RCC 7860 (cell line): ENCODE measurements around the gene ROBO1.
"Not testable (repeated sequence)": the region's sequence is repeated elsewhere in the genome, so short reads cannot be mapped to it uniquely, and the experiment has no call there.

Experiments
- DNase-seq: peaks from one replicate; pipeline ENCODE4 v3.0.0-alpha.2; 2015; ENCODE audit warnings: low spot score
- FAIRE-seq: peaks from 2 replicates; lab custom pipeline; 2012; peaks lifted over from hg19 to GRCh38; lab: Jason Lieb, UNC

Gene ROBO1

GRCh38 chr3:79767905-79768267, at the start of gene ROBO1:
TSS of gene ROBO1 (minus strand) at chr3:79767998.
- no peak for FAIRE-seq
- DNase-seq = no peak

- DNase-seq = no peak
- FAIRE-seq = no peak
Measured at GRCh38 chr3:79817224-79817623, 49.4 kb upstream of the ROBO1 start.

- no peak for FAIRE-seq
- DNase-seq = no peak
Measured at GRCh38 chr3:79815478-79815877, 47.7 kb upstream of the ROBO1 start.

GRCh38 chr3:79810581-79810980, 42.8 kb upstream of the ROBO1 start:
- FAIRE-seq = no peak
- no peak for DNase-seq

GRCh38 chr3:79810092-79810491, 42.3 kb upstream of the ROBO1 start:
- no peak for FAIRE-seq
- DNase-seq = no peak

- no peak for FAIRE-seq
- no peak for DNase-seq
Measured at GRCh38 chr3:79809106-79809505, 41.3 kb upstream of the ROBO1 start.

GRCh38 chr3:79808515-79808914, 40.7 kb upstream of the ROBO1 start:
- FAIRE-seq (no peak), DNase-seq (no peak)

GRCh38 chr3:79790177-79790576, 22.4 kb upstream of the ROBO1 start:
- FAIRE-seq, DNase-seq: not testable (repeated sequence)

GRCh38 chr3:79773291-79773690, 5.5 kb upstream of the ROBO1 start:
- DNase-seq (no peak), FAIRE-seq (no peak)

GRCh38 chr3:79769229-79769628, 1.4 kb upstream of the ROBO1 start:
- no peak for DNase-seq

GRCh38 chr3:79767194-79767904, 449 bp downstream of the ROBO1 start:
- no peak for DNase-seq
- no peak for FAIRE-seq

More at GRCh38 chr3:79769229-79769628, 1.4 kb upstream of the ROBO1 start:
- FAIRE-seq = no peak

GRCh38 chr3:79766496-79767193, 1.2 kb downstream of the ROBO1 start:
- no peak for FAIRE-seq
- no peak for DNase-seq

GRCh38 chr3:79765911-79766310, 1.9 kb downstream of the ROBO1 start:
- DNase-seq (no peak), FAIRE-seq (no peak)

- FAIRE-seq = no peak
- no peak for DNase-seq
Measured at GRCh38 chr3:79761441-79761840, 6.4 kb downstream of the ROBO1 start.

- FAIRE-seq (no peak), DNase-seq (no peak)
Measured at GRCh38 chr3:79751703-79752102, 16.1 kb downstream of the ROBO1 start.

GRCh38 chr3:79737530-79737929, 30.3 kb downstream of the ROBO1 start:
- DNase-seq = no peak
- no peak for FAIRE-seq

- FAIRE-seq (no peak), DNase-seq (no peak)
Measured at GRCh38 chr3:79729096-79729495, 38.7 kb downstream of the ROBO1 start.

GRCh38 chr3:79726786-79727185, 41.0 kb downstream of the ROBO1 start:
- DNase-seq = no peak
- no peak for FAIRE-seq

GRCh38 chr3:79724206-79724605, 43.6 kb downstream of the ROBO1 start:
- FAIRE-seq (no peak), DNase-seq (no peak)

GRCh38 chr3:79690072-79690471, 77.7 kb downstream of the ROBO1 start:
- no peak for DNase-seq
- FAIRE-seq = no peak

GRCh38 chr3:79685108-79685507, 82.7 kb downstream of the ROBO1 start:
- DNase-seq (no peak), FAIRE-seq (no peak)

GRCh38 chr3:79684041-79684440, 83.8 kb downstream of the ROBO1 start:
- no peak for DNase-seq
- no peak for FAIRE-seq

- no peak for FAIRE-seq
Measured at GRCh38 chr3:79672731-79673130, 95.1 kb downstream of the ROBO1 start.

More at GRCh38 chr3:79672731-79673130, 95.1 kb downstream of the ROBO1 start:
- no peak for DNase-seq
